B cell (primary cell): ENCODE measurements around the gene ZNF22. TPM values are rescaled to one million over a fixed set of nuclear protein-coding genes. Genes with fewer than 3 reads are reported as not detected.

Experiments used
- ATAC-seq: fragments of 200-7000 bp; cut with Tn5 transposase; one replicate; pipeline ENCODE4 v1.10.0; 2021; ENCODE audit warnings: low read depth, mild to moderate bottlenecking, moderate number of reproducible peaks, moderate library complexity
- CTCF ChIA-PET: fragments of 350-600 bp; sonication (Branson Sonifier 250); formaldehyde crosslinking; loops from one replicate; lab custom pipeline; 2021; ENCODE audit warnings: antibody characterized with exemption, inconsistent platforms; lab: Charles Lee
- POLR2A ChIA-PET: fragments of 350-600 bp; sonication (Branson Sonifier 250); formaldehyde crosslinking; loops from one replicate; lab custom pipeline; 2021; ENCODE audit warnings: antibody characterized with exemption; lab: Charles Lee
- DNase-seq: peaks from one replicate; pipeline ENCODE4 v3.0.0; 2013
- H2AFZ ChIP-seq: 2 replicates; pipeline ENCODE4 v1.6.1; 2012; ENCODE audit warnings: mild to moderate bottlenecking, low read depth, low read length; ENCODE audit not compliant: insufficient read depth, poor library complexity, severe bottlenecking
- H3K27ac ChIP-seq, 2 donors: 1 replicate in 1 of 2; 2 replicates in 1 of 2; pipeline ENCODE4 v1.5.1; 2012 to 2013; ENCODE audit warnings: low read length in 2 of 2, mild to moderate bottlenecking in 2 of 2, moderate library complexity in 1 of 2
- H3K27me3 ChIP-seq, 4 experiments: fragments of 200-600 bp in 1 of 4; sonication (generic) in 1 of 4; replicated peaks in 1 of 4; 1 replicate in 2 of 4; 2 replicates in 2 of 4; pipeline versions ENCODE4 v1.6.1 to v1.7.0; 2013 to 2016; ENCODE audit warnings: low read length in 3 of 4, mild to moderate bottlenecking in 2 of 4, mixed read lengths in 1 of 4, moderate library complexity in 1 of 4; ENCODE audit not compliant: insufficient read depth in 4 of 4, control insufficient read depth in 3 of 4; ENCODE audit errors: control extremely low read depth in 1 of 4
- H3K36me3 ChIP-seq, 2 experiments: replicated peaks in 1 of 2; 1 replicate in 1 of 2; 2 replicates in 1 of 2; pipeline versions ENCODE4 v1.6.1 to v1.7.1; 2013; ENCODE audit warnings: low read length in 1 of 2; ENCODE audit not compliant: insufficient read depth in 2 of 2, control insufficient read depth in 1 of 2; ENCODE audit errors: control extremely low read depth in 1 of 2, extremely low read depth in 1 of 2
- H3K4me1 ChIP-seq, 2 donors: fragments of 200-600 bp in 1 of 2; sonication (generic) in 1 of 2; 1 replicate in 1 of 2; 2 replicates in 1 of 2; pipeline versions ENCODE4 v1.5.1 to v1.6.1; 2013 to 2017; ENCODE audit warnings: low read length in 2 of 2; ENCODE audit not compliant: control insufficient read depth in 2 of 2, insufficient read depth in 2 of 2
- H3K4me2 ChIP-seq: replicated peaks from 2 replicates; pipeline ENCODE3; 2012; ENCODE audit warnings: mild to moderate bottlenecking, low read depth, low read length; ENCODE audit not compliant: poor library complexity, severe bottlenecking
- H3K4me3 ChIP-seq, 5 experiments: fragments of 200-600 bp in 1 of 5; sonication (generic) in 1 of 5; 1 replicate in 3 of 5; 2 replicates in 2 of 5; pipeline versions ENCODE4 v1.5.1 to v1.7.0; 2011 to 2016; ENCODE audit warnings: low read length in 4 of 5, mild to moderate bottlenecking in 4 of 5, low read depth in 2 of 5, control low read depth in 1 of 5, moderate library complexity in 1 of 5; ENCODE audit not compliant: insufficient read depth in 1 of 5; ENCODE audit errors: control extremely low read depth in 1 of 5, extremely low read depth in 1 of 5
- H3K79me2 ChIP-seq: fragments of 200-600 bp; sonication (generic); one replicate; pipeline ENCODE4 v1.6.0; 2016; ENCODE audit warnings: low read length; ENCODE audit not compliant: control insufficient read depth, insufficient read depth
- H3K9ac ChIP-seq: fragments of 200-600 bp; sonication (generic); 2 replicates; pipeline ENCODE4 v1.6.1; 2017; ENCODE audit warnings: mild to moderate bottlenecking, low read length, moderate library complexity
- H3K9me3 ChIP-seq, 3 donors: one replicate each; pipeline versions ENCODE4 v1.6.1 to v1.7.1; 2013; ENCODE audit warnings: low read length in 2 of 3; ENCODE audit not compliant: control insufficient read depth in 2 of 3, insufficient read depth in 1 of 3; ENCODE audit errors: control extremely low read depth in 1 of 3
- H4K20me1 ChIP-seq: 2 replicates; pipeline ENCODE4 v1.6.0; 2012; ENCODE audit warnings: mild to moderate bottlenecking, low read length; ENCODE audit not compliant: insufficient read depth, control insufficient read depth, poor library complexity, severe bottlenecking
- H3K27ac Mint-ChIP-seq: one replicate; pipeline ENCODE4 v1.8.0; 2021; ENCODE audit warnings: mixed read lengths
- H3K27me3 Mint-ChIP-seq: one replicate; pipeline ENCODE4 v1.8.0; 2021; ENCODE audit warnings: mixed read lengths
- H3K4me1 Mint-ChIP-seq: one replicate; pipeline ENCODE4 v1.8.0; 2021; ENCODE audit warnings: mixed read lengths
- H3K4me3 Mint-ChIP-seq: one replicate; pipeline ENCODE4 v1.8.0; 2021; ENCODE audit warnings: mixed read lengths
- H3K9me3 Mint-ChIP-seq: one replicate; pipeline ENCODE4 v1.8.0; 2022; ENCODE audit warnings: mixed read lengths; ENCODE audit not compliant: insufficient read depth
- EZH2 ChIP-seq: IDR thresholded peaks from 2 replicates; pipeline ENCODE4 v1.6.1; 2012; ENCODE audit warnings: borderline replicate concordance, low read depth, mild to moderate bottlenecking, moderate library complexity, low read length; ENCODE audit not compliant: insufficient read depth, poor library complexity, severe bottlenecking
- intact Hi-C: fragments of 100-400 bp; cut with micrococcal nuclease; formaldehyde crosslinking; loops from one replicate; pipeline ENCODE4 v1.10.0; 2022
- polyA plus RNA-seq: library from polyadenylated mRNA; depleted of rRNA; stranded (reverse); fragments of >200 nt; gene quantifications from 2 replicates; pipeline ENCODE4 v1.2.3, GENCODE V29; 2012
- total RNA-seq, 2 donors: library from RNA; stranded (reverse); fragments of 120-200 nt in 1 of 2; gene quantifications; 1 replicate in 1 of 2; 2 replicates in 1 of 2; pipeline versions ENCODE4 v1.2.3 to v1.2.4, GENCODE V29; 2013 to 2022
- TF ChIP-seq, protein P1 (sequence below): fragments of 200-600 bp; IDR thresholded peaks from one replicate; pipeline ENCODE4 v1.8.0; 2022; ENCODE audit warnings: antibody characterized with exemption, mild to moderate bottlenecking

ZNF22 gene
- total and polyA plus RNA-seq, 2 donors (not counting 1 experiment from before 2014, with no cell fraction given), result 7.7 to 31.4 TPM

DNA sequence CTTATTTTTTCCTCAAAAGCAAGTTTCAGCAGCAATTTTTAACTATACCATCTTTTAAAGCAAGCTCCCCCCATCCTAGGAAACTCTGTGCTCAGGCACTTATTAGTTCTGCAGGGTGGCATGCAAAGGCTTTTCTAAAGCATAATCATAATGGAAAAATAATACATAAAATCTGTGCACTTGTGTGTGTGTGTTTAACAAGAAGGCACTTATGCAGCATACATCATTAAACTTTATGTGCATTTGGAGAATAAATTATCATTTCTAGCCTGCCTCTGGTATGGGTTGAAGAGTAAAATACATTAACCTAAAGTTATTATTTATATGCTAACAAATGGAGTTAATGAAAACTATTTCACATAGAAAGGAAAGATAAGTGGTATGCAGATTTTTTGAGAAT lies 46.7 kb upstream of the ZNF22 start:
- ATAC-seq, result no peak
- intact Hi-C loops, result no loop called here
- Mint-ChIP-seq H3K27me3 (no peaks in the 10 kb centered on the region), H3K4me1 (peaks cover 35% of the 10 kb centered on the region), H3K27ac (no peak overlapping the region), H3K4me3 (no peak overlapping the region), H3K9me3 (no peaks in the 10 kb centered on the region)
- H3K4me1 ChIP-seq, result peaks cover 18 to 28% of the 10 kb centered on the region in 2 donors
- CTCF ChIA-PET, result no interaction called here
- H2AFZ ChIP-seq, result no peak overlapping the region
- H3K27ac ChIP-seq, result no peak overlapping the region
- H3K36me3 ChIP-seq, result peaks cover 0 to 3% of the 10 kb centered on the region in 2 experiments
- POLR2A ChIA-PET, result no interaction called here
- H4K20me1 ChIP-seq, result peaks cover 5% of the 10 kb centered on the region
- no peaks in the 10 kb centered on the region for H3K27me3 ChIP-seq
- DNase-seq, result no peak
- H3K4me3 ChIP-seq, result no peak overlapping the region
- H3K9ac ChIP-seq, result no peak overlapping the region
- peaks cover 13% of the 10 kb centered on the region for H3K79me2 ChIP-seq
- no peak overlapping the region for H3K4me2 ChIP-seq
- TF ChIP-seq, protein P1, sequence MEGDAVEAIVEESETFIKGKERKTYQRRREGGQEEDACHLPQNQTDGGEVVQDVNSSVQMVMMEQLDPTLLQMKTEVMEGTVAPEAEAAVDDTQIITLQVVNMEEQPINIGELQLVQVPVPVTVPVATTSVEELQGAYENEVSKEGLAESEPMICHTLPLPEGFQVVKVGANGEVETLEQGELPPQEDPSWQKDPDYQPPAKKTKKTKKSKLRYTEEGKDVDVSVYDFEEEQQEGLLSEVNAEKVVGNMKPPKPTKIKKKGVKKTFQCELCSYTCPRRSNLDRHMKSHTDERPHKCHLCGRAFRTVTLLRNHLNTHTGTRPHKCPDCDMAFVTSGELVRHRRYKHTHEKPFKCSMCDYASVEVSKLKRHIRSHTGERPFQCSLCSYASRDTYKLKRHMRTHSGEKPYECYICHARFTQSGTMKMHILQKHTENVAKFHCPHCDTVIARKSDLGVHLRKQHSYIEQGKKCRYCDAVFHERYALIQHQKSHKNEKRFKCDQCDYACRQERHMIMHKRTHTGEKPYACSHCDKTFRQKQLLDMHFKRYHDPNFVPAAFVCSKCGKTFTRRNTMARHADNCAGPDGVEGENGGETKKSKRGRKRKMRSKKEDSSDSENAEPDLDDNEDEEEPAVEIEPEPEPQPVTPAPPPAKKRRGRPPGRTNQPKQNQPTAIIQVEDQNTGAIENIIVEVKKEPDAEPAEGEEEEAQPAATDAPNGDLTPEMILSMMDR, result no peak
- TF ChIP-seq EZH2, result no peak
- no peaks in the 10 kb centered on the region for H3K9me3 ChIP-seq

DNA sequence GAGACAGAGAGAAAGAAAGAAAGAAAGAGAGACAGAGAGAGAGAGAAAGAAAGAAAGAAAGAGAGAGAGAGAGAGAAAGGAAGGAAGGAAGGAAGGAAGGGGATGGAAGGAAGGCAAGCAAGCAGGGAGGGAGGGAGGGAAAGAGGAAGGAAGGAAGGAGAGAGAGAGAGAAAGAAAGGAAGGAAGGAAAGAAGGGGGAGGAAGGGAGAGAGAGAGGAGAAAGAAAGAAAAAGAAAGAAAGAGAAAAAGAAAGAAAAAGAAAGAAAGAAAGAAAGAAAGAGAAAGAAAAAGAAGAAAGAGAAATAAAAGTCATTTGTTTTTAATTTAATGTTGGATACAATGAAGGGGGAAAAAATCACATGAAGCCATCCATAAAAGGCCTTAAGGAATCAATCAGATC lies 45.8 kb upstream of the ZNF22 start:
- ATAC-seq, result no peak
- no peaks in the 10 kb centered on the region for H3K9me3 ChIP-seq
- H3K27me3 Mint-ChIP-seq, result no peaks in the 10 kb centered on the region
- H3K4me3 ChIP-seq, result no peak overlapping the region
- TF ChIP-seq EZH2, result no peak
- TF ChIP-seq, protein P1, result no peak
- H3K79me2 ChIP-seq, result peaks cover 18% of the 10 kb centered on the region
- ChIA-PET CTCF (interaction anchor here (1.0 kb wide), 1 partner anchor 21 kb away, joined by 3 read pairs; no protein-coding TSS in a partner anchor), POLR2A (no interaction called here)
- no peaks in the 10 kb centered on the region for H4K20me1 ChIP-seq
- no peak overlapping the region for H3K27ac Mint-ChIP-seq
- peaks cover 28% of the 10 kb centered on the region for H3K4me1 Mint-ChIP-seq
- no peak overlapping the region for H3K4me2 ChIP-seq
- H2AFZ ChIP-seq, result no peak overlapping the region
- peaks cover 0 to 3% of the 10 kb centered on the region in 2 experiments for H3K36me3 ChIP-seq
- H3K9me3 Mint-ChIP-seq, result no peaks in the 10 kb centered on the region
- intact Hi-C loops, result no loop called here
- no peak overlapping the region for H3K27ac ChIP-seq
- no peaks in the 10 kb centered on the region for H3K27me3 ChIP-seq
- H3K4me1 ChIP-seq, result peaks cover 12 to 24% of the 10 kb centered on the region in 2 donors
- no peak for DNase-seq
- H3K4me3 Mint-ChIP-seq, result no peak overlapping the region
- H3K9ac ChIP-seq, result no peak overlapping the region
